ENCODE data around the gene ANKRD2.
"Not testable (repeated sequence)": the region's sequence is repeated elsewhere in the genome, so short reads cannot be mapped to it uniquely, and the experiment has no call there.

The ANKRD2 gene

GRCh38 chr10:97574374-97575126 is 2.0 kb downstream of the ANKRD2 start:
- no peak for DNase-seq

DNA sequence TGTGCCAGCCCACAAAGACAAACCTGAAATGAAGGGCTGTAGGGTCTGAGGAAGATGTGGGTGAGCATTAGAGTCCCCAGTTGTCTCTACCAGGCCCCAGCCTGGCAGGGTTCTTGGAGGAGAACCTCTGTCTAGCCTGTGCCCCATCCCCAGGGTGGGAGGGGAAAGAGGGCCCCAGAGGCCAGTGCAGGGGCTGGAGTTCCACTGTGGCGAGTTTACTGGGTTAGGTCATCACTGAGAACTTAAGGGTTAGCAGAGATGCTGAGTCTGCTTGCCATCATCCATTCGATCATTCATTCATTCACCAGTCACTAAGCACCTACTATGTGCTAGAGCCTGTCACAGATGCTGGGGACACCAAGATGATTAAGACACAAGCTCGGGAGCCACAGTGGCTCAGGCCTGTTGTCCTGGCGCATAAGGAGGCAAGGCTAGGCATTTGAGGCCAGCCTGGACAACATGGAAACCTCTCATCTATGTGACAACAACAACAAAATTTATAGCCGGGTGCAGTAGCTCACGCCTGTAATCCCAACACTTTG is 2.6 kb downstream of the ANKRD2 start:
- DNase-seq = no peak

DNA sequence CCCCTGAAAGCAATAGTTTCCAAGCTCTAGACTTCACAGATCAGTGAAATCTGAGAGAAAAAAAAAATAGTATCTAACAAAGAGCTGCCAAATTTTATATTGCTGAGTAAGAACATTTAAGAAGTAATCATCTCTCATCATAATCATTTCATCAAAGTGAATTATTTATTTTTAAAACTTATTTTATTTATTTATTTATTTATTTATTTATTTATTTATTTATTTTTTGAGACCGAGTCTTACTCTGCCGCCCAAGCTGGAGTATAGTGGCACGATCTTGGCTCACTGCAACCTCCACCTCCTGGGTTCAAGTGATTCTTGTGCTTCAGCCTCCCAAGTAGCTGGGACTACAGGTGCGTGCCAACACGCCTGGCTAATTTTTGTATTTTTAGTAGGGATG is 3.9 kb downstream of the ANKRD2 start:
- DNase-seq = not testable (repeated sequence)

DNA sequence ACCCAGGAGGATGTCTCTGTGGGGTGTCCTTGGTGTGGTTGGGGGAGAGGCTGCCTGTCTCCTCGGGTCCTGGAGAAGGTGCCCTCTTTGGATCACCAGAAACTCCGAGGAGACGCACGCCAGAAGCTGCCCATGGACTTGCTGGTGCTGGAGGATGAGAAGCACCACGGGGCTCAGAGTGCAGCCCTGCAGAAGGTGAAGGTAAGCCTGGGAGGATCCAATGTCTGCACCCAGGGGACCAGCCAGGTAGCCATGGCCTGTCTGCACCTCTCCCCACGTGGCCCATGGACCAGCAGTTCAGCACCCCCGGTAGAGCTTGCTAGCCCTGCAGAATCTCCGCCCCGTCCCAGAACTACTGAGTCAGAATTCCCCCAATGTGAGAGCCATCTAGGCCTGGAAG is 5.1 kb downstream of the ANKRD2 start:
- DNase-seq = no peak

DNA sequence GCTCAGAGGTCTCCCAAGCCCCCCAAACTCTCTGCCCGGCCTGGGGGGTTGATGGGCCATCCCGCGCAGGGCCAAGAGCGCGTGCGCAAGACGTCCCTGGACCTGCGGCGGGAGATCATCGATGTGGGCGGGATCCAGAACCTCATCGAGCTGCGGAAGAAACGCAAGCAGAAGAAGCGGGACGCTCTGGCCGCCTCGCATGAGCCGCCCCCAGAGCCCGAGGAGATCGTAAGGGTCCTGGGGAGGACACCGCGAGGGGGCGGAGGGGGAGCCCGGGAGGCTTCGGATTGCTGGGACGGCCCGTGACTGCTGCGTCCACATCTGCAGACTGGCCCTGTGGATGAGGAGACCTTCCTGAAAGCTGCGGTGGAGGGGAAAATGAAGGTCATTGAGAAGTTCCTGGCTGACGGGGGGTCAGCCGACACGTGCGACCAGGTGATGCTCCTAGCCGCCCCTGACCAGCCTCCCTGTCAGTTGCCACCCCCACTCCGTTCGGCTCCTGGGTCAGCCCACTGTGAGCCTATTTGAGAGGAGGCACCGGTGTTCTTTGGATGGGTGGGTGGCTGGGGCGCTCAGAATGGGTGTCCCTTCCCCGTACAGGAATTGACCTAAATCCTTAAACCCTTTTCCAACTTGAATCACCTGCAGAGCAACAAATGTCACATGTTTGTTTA is 5.7 kb downstream of the ANKRD2 start:
- no peak for DNase-seq

DNA sequence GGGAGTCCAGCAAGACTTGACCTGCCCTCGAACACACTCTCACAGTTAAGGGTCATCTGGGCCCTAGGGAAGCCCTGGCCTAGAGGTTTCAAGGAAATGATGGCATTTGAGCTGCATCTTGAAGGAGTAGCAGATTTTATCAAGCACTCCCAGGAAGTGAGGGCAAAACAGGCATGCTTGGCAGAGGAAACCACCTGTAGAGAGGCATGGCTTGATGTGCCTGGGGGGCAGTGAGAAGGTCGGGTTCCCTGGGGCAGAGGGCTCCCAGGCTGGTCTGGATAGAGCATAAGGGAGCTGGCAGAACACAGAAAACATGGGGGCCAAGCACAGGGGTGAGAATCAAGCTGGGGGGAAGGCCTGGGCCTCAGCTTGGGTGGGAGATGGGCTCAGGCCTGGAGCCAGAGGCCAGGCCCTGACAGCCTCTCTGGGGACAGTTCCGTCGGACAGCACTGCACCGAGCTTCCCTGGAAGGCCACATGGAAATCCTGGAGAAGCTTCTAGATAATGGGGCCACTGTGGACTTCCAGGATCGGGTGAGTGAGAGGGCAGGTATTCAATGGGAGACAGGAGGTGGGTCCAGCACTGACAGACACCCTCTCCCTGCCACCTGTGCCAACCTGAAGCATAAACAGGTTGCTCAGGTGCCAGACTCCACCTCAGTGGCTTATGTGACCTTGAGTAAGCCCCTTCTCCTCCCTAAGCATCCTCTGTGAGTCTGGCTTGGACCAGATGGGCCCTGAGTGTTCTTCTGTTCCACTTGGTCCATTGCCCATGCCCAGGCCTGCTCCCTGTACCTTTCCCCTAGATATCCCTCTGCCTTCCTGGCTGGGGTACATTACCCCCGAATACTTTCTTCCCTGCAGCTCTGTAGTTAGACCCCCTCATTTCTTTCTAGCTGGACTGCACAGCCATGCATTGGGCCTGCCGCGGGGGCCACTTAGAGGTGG is 8.1 kb downstream of the ANKRD2 start:
- DNase-seq = no peak

DNA sequence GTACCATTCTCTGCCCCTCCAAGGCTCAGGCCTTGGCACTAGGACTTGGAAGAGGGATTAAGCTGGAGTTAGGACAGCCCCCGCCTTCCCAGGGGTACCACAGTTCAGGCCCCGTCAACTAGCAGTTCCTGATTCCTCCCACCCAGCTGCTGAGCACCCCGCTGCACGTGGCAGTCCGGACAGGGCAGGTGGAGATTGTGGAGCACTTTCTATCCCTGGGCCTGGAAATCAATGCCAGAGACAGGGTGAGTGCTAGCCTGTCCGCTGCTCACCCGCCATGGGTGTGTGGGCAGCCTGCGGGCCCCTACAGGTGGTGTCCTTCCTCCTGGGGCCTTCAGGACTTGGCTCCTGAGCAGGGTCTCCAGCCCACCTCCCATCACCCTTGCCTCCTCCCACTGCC is 9.6 kb downstream of the ANKRD2 start:
- DNase-seq = no peak

GRCh38 chr10:97583476-97583875 is 10.9 kb downstream of the ANKRD2 start:
- no peak for DNase-seq

DNA sequence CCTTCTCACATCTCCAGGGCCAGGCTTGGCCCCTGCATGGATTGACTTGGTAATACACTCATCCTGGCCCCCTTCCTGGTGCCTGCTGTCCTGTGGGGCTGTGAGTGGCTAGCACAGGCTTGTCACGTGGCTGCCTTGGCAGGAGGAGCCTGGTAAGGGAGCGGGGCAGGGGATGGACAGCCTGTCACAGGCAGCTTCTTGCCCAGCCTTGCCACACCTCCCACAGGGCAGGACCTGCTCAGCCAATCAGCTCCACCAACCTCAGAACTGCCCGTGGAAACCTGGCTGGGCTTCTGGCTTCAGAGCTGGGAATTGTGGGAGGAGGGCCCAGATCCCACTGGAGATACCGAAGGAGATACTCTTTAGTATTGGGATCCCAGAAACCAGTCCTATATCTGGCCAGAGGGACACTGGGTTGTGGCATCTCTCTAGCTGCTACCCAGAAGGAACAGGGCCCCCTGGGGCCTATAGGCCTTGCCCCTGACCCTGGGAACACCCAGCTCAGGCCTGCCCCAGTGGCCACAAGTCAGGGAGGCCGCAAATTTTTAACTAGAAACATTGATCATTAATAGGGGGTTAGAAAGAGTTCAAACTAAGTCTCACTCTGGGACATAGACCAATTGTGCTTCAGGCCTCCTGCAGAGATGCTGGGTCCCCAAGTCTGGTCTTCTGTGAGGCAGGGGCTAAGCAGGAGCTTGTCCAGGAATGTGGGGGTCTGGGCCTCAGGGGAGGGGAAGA is 11.7 kb downstream of the ANKRD2 start, which contains the start of gene HOGA1:
TSS of gene HOGA1 (plus strand) at position 330 of the 738 bp plus-strand sequence. CDS start at position 645, 315 bp downstream.
- DNase-seq = no peak

- no peak for DNase-seq
Measured at GRCh38 chr10:97584798-97585438, 12.3 kb downstream of the ANKRD2 start.

DNA sequence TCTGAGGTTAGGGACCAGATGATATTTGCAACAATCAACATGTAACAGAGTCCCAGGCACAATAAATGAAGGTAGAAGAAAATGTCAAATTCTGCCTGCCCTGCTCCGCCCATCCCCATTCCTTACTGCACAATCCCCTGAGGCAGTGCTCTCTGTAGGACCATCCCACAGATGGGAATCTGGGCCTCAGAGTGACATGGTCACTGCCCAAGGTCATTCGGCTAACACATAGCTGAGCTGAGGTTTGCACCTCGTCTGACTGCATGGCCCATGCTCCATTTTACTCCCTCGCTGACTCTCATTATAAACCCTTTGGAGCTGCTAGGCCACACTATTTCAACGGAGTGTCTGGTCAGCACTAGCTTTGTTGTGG is 12.8 kb downstream of the ANKRD2 start:
- no peak for DNase-seq

- DNase-seq = no peak
Measured at GRCh38 chr10:97587183-97587582, 14.6 kb downstream of the ANKRD2 start.

- no peak for DNase-seq
Measured at GRCh38 chr10:97589479-97589878, 16.9 kb downstream of the ANKRD2 start, which contains the start of gene C10orf62. C10orf62 (plus strand) TSS chr10:97589721; CDS start chr10:97589898, 177 bp downstream.

- peak; percentile 60 for DNase-seq
Measured at GRCh38 chr10:97590082-97590747, 17.6 kb downstream of the ANKRD2 start.

- DNase-seq = no peak
Measured at GRCh38 chr10:97590748-97591495, 18.3 kb downstream of the ANKRD2 start.

GRCh38 chr10:97593421-97593820 is 20.8 kb downstream of the ANKRD2 start:
- no peak for DNase-seq

- DNase-seq = no peak
Measured at GRCh38 chr10:97596101-97597082, 23.8 kb downstream of the ANKRD2 start.

DNA sequence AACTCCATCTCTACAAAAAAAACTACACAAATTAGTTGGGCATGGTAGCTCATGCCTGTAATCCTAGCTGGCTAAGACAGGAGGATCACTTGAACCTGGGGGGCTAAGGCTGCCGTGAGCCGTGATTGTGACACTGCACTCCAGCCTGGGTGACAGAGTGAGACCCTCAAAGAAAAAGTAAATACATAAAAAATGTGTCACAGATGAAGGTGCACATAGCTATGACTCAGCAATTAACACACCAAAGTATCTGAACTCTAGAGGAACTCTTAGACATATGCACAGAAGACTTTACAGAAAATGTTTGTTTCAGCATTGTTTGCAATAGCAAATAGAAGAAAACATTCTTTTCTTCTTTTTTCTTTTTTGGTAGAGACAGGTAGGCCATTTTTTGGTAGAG is 25.2 kb downstream of the ANKRD2 start:
- no peak for DNase-seq
